Mucosa of stomach (tissue), 1 donor: ENCODE data around the gene SKAP1.
"Not testable (repeated sequence)": the region's sequence is repeated elsewhere in the genome, so short reads cannot be mapped to it uniquely, and the experiment has no call there.

Experiments
- H3K27me3 ChIP-seq: one replicate; pipeline ENCODE4 v1.7.0; 2013; ENCODE audit warnings: mild to moderate bottlenecking, low read length; ENCODE audit not compliant: control insufficient read depth, insufficient read depth
- H3K36me3 ChIP-seq: one replicate; pipeline ENCODE4 v1.7.0; 2013; ENCODE audit warnings: low read length; ENCODE audit not compliant: control insufficient read depth, insufficient read depth
- H3K4me1 ChIP-seq: one replicate; pipeline ENCODE4 v1.7.0; 2013; ENCODE audit warnings: mild to moderate bottlenecking, low read length; ENCODE audit not compliant: control insufficient read depth, insufficient read depth
- H3K4me3 ChIP-seq: one replicate; pipeline ENCODE4 v1.7.0; 2013; ENCODE audit warnings: low read length
- H3K9ac ChIP-seq: one replicate; pipeline ENCODE4 v1.7.0; 2013; ENCODE audit warnings: mild to moderate bottlenecking, low read length, moderate library complexity
- H3K9me3 ChIP-seq: one replicate; pipeline ENCODE4 v1.7.0; 2013; ENCODE audit warnings: mild to moderate bottlenecking, low read length, moderate library complexity; ENCODE audit not compliant: control insufficient read depth
- donor health status: Pancreatic carcinoma.

SKAP1 gene

GRCh38 chr17:48299760-48300159, 130.3 kb downstream of the SKAP1 start:
- Histone ChIP-seq H3K4me3 (no peak overlapping the region), H3K9me3 (no peaks in the 10 kb centered on the region), H3K36me3 (no peaks in the 10 kb centered on the region), H3K27me3 (no peaks in the 10 kb centered on the region), H3K4me1 (peaks cover 8% of the 10 kb centered on the region), H3K9ac (no peak overlapping the region)

GRCh38 chr17:48297825-48298224, 132.2 kb downstream of the SKAP1 start:
- Histone ChIP-seq H3K4me3 (no peak overlapping the region), H3K36me3 (no peaks in the 10 kb centered on the region), H3K9ac (no peak overlapping the region), H3K4me1 (peaks cover 8% of the 10 kb centered on the region), H3K27me3 (no peaks in the 10 kb centered on the region), H3K9me3 (no peaks in the 10 kb centered on the region)

DNA sequence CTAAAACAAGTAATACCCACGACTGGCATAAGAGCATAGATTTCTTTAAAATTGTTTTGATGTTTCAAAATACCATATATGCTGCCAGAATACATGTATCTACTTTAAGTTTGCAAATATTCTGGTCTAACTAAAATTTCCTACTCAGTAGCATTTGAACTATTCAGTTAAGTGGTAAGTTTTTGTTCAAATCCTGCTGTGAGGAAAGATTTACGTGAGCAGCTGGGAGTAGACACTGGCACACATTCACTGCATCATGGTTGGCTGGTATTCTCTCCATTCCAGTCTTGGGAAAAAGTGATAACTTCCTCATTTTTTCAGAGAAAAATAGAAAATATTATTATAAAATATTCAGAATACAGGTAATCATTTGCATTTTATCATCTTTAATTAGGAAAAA, 133.6 kb downstream of the SKAP1 start:
- Histone ChIP-seq H3K9me3 (no peaks in the 10 kb centered on the region), H3K27me3 (no peaks in the 10 kb centered on the region), H3K4me1 (peaks cover 8% of the 10 kb centered on the region), H3K4me3 (no peak overlapping the region), H3K9ac (no peak overlapping the region), H3K36me3 (no peaks in the 10 kb centered on the region)

DNA sequence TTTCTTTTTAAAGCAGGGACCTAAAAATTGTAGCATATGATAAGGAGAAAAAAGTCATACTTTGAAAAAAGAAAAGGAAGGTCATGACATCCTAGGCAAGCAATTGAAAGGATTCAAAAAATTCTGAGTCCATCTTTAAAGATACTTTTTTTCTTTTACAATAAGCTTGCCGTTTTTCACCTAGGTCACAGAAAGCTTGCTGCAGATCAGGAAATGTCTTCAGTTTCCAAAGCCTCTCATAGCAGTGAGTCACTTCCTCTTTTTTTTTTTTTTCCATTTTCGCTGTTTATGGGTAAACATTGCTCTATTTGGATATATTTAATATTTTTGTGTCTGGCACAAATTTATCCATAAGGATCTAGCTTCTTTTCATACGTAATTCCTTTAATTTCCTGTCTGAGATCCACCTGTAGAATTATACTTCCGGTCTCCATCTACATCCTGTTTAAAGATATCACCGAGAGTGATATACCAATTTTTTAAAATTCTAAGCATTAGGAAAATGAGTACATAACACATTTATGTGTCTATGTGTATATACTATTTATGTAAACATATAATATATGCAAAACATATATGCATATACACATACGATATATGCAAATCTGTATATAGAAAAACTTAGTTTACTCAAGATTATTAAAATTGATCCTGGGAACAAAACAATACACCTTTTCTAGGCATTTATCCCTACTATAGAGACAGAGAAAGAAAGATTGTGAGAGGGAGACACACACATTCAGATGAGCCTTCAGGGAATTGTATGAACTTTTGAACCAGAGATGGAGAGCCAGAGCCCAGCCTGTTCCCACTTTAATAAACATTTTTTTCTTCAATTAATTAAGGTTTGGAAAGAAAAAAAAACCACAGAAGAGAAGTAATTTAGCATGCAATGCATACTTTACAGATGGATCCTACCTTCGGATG, 134.4 kb downstream of the SKAP1 start:
- H3K36me3 ChIP-seq, result no peaks in the 10 kb centered on the region
- H3K4me3 ChIP-seq, result no peak overlapping the region
- H3K4me1 ChIP-seq, result peaks cover 8% of the 10 kb centered on the region
- no peak overlapping the region for H3K9ac ChIP-seq
- H3K9me3 ChIP-seq, result no peaks in the 10 kb centered on the region
- no peaks in the 10 kb centered on the region for H3K27me3 ChIP-seq

DNA sequence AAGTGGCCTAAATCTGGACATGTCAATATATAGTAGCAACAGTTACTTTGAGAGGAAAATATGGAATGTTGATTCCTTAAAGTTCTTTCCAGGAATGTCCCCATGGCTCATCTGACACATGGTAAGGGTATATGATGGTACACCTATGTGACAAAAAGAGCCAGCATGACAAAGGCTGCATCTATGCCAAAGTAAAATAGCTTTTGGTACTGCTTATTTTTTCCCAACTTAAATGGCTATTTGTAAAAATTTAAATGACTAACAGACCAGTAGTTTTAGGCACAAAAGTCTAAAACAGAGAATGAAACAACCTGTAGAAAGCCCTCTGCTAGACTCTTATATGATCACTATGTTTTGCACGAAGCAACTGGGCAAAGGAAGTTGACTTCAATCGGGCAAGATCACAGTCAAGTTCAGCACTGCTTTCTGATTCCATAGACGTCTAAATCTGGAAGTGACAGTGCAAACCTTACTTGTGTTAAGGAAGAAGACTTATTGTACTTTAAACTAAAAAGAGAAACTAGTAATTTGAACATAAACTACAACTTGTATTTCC, 135.1 kb downstream of the SKAP1 start:
- peaks cover 8% of the 10 kb centered on the region for H3K4me1 ChIP-seq
- H3K9me3 ChIP-seq, result no peaks in the 10 kb centered on the region
- H3K4me3 ChIP-seq, result no peak overlapping the region
- H3K27me3 ChIP-seq, result no peaks in the 10 kb centered on the region
- H3K9ac ChIP-seq, result no peak overlapping the region
- H3K36me3 ChIP-seq, result no peaks in the 10 kb centered on the region

- no peak overlapping the region for H3K4me3 ChIP-seq
- no peaks in the 10 kb centered on the region for H3K27me3 ChIP-seq
- H3K36me3 ChIP-seq, result no peaks in the 10 kb centered on the region
- H3K9me3 ChIP-seq, result no peaks in the 10 kb centered on the region
- no peak overlapping the region for H3K9ac ChIP-seq
- H3K4me1 ChIP-seq, result peaks cover 8% of the 10 kb centered on the region
Observed at GRCh38 chr17:48294020-48294805, 135.8 kb downstream of the SKAP1 start.

DNA sequence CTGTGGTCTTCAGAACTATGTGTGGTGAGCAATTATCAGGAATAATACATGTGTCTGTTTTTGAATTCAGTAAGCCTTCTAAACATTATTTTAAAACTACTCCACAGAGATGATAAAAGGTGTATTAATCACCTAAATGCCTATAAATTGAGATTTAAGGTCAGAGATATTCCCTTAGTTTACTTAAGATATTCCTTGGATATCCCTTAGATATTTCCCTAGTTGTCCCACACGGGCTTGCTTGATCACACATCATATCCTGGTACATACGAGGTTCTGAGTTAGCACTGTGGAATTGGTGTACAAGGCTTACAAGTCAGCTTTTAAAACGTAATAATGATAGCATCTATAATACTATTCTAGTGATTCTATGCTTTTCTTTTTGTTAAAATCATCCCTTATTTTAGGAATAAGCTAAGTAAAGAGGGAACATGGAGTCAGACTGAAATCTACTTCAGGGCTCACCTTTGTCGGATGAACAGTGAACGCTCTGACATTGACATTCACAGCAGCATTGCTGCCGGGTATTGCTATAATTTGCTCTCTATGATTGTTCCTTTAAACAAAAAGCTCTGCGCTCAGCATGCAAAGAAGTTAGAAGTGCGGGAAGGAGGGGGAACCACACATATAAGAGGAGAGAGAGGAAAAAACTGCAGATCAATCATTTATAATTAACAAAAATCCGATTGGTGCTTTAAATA, 136.5 kb downstream of the SKAP1 start:
- Histone ChIP-seq H3K4me1 (peaks cover 8% of the 10 kb centered on the region), H3K36me3 (no peaks in the 10 kb centered on the region), H3K27me3 (no peaks in the 10 kb centered on the region), H3K9me3 (no peaks in the 10 kb centered on the region), H3K4me3 (no peak overlapping the region), H3K9ac (no peak overlapping the region)

- no peaks in the 10 kb centered on the region for H3K4me1 ChIP-seq
- H3K9me3 ChIP-seq, result no peaks in the 10 kb centered on the region
- H3K4me3 ChIP-seq, result no peak overlapping the region
- H3K27me3 ChIP-seq, result no peaks in the 10 kb centered on the region
- H3K36me3 ChIP-seq, result no peaks in the 10 kb centered on the region
- H3K9ac ChIP-seq, result no peak overlapping the region
Observed at GRCh38 chr17:48290378-48290777, 139.6 kb downstream of the SKAP1 start.

GRCh38 chr17:48286917-48287316, 143.1 kb downstream of the SKAP1 start:
- not testable (repeated sequence) for H3K4me3 ChIP-seq, H3K9ac ChIP-seq, H3K27me3 ChIP-seq, H3K4me1 ChIP-seq, H3K36me3 ChIP-seq, H3K9me3 ChIP-seq

DNA sequence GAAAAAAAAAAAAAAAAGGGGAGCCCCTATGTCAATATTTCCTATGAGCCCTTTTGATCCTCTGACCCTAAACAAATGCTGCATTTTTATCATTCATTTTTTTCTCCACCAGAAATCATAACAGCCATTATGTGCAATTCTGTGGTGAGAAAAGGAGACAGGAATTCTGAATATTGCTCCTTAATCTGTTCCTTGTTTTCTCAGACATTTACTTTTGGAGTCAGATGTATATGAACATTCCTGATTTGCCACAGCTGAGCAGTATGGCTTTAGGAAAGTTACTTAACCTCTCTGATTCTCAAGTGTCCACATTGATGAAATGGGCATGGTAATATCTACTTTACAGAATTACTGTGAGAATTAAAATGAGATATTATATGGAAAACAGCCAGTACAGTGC, 144.4 kb downstream of the SKAP1 start:
- no peaks in the 10 kb centered on the region for H3K9me3 ChIP-seq
- no peaks in the 10 kb centered on the region for H3K4me1 ChIP-seq
- no peak overlapping the region for H3K4me3 ChIP-seq
- H3K27me3 ChIP-seq, result peaks cover 3% of the 10 kb centered on the region
- no peak overlapping the region for H3K9ac ChIP-seq
- H3K36me3 ChIP-seq, result no peaks in the 10 kb centered on the region

- H3K9me3 ChIP-seq, result no peaks in the 10 kb centered on the region
- H3K4me3 ChIP-seq, result no peak overlapping the region
- no peaks in the 10 kb centered on the region for H3K36me3 ChIP-seq
- peaks cover 3% of the 10 kb centered on the region for H3K27me3 ChIP-seq
- no peaks in the 10 kb centered on the region for H3K4me1 ChIP-seq
- no peak overlapping the region for H3K9ac ChIP-seq
Observed at GRCh38 chr17:48283907-48284306, 146.1 kb downstream of the SKAP1 start.
